Esophagus muscularis mucosa (tissue), 3 donors: ENCODE data around the gene DVL3.

Source experiments
- CTCF ChIP-seq, 3 experiments: fragments of 200-600 bp in 2 of 3; fragments of 450-650 bp in 1 of 3; sonication (generic) in 2 of 3; IDR thresholded peaks; one replicate each; pipeline ENCODE4 v1.5.1; 2017 to 2019; ENCODE audit warnings: antibody characterized with exemption in 3 of 3, mild to moderate bottlenecking in 2 of 3, moderate library complexity in 1 of 3
- POLR2A ChIP-seq: fragments of 450-650 bp; IDR thresholded peaks from one replicate; pipeline ENCODE4 v1.6.1; 2017; ENCODE audit warnings: antibody characterized with exemption, moderate library complexity, mild to moderate bottlenecking, low read depth
- POLR2AphosphoS5 ChIP-seq, 2 donors: sonication (generic); formaldehyde crosslinking; IDR thresholded peaks; one replicate each; pipeline ENCODE4 v1.6.1; 2017; ENCODE audit warnings: antibody characterized with exemption in 2 of 2

DNA sequence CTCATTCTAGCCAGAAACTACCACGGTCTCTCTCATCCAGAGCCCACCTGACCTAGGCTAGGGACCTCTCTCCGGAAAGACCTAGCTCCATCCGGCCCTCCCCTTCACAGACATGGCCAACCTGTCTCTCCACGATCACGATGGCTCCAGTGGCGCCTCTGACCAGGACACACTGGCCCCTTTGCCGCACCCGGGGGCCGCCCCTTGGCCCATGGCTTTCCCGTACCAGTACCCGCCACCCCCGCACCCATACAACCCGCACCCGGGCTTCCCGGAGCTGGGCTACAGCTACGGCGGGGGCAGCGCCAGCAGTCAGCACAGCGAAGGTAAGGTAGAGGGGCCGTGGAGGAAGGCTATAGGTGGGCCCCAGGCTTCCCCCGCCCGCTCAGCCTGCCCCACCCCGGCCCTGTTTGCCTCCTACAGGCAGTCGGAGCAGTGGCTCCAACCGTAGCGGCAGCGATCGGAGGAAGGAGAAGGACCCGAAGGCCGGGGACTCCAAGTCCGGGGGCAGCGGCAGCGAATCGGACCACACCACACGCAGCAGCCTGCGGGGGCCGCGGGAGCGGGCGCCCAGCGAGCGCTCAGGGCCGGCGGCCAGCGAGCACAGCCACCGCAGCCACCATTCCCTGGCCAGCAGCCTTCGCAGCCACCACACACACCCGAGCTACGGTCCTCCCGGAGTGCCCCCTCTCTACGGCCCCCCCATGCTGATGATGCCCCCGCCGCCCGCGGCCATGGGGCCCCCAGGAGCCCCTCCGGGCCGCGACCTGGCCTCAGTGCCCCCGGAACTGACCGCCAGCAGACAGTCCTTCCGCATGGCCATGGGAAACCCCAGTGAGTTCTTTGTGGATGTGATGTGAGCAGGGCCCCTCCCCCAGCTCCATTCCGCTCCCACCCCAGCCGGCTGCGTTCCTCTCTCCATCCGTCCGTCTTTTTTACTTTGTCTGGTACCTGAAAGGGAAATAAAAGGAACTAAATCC is 15.0 kb downstream of the DVL3 start:
- TF ChIP-seq POLR2A: no peak
- TF ChIP-seq CTCF (IDR thresholded peaks at IDR 0.05): no peak
- TF ChIP-seq POLR2AphosphoS5 (IDR thresholded peaks at IDR 0.05): no peak
